ENCODE data around the gene PIGH.
"Not testable (repeated sequence)": the region's sequence is repeated elsewhere in the genome, so short reads cannot be mapped to it uniquely, and the experiment has no call there.

Gene PIGH

DNA sequence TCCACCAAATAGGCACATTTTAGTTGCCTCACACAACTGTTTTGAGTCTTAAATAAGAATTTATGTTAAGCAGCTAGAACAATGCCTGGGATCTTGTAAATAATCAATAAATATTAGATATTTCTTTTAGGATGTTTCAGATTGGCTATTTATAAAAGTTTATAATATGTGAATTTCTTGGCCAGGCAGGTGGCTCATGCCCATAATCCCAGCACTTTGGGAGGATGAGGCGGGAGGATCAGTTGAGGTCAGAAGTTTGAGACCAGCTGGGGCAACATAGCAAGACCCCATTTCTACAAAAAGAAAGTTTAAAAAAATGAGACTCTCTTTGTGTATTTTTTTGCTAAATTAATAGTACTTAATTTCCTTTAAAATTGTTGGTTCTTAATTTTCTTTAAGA, 41.4 kb upstream of the PIGH start:
- no peak for TF ChIP-seq CTCF (IDR thresholded peaks at IDR 0.05; ENCODE audit: low read depth, low read length, missing control alignments)
- DNase-seq (ENCODE audit: low read depth) = no peak
- H3K4me3 ChIP-seq (ENCODE audit: low read depth, low read length) = no peak overlapping the region

DNA sequence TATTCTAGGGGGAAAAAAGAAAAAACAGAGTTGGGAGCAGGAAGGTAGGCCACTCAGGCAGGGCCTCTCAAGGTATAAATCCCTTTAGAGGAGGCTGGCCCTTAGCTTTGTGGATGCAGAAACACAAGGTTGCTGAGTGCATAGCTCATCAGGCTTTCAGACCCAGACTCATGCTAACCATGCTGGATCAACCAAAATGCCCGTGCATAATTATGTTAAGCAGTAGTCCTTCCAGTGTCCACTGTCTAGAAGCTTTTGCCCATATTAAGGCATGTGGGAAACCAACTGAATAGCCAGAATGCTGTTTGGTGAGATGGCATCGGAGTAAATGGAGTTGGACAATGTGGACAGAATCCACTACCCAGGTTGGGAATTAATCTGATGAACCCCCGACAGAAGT, 38.6 kb upstream of the PIGH start:
- no peak overlapping the region for H3K4me3 ChIP-seq (ENCODE audit: low read depth, low read length)
- no peak for DNase-seq (ENCODE audit: low read depth)
- no peak for TF ChIP-seq CTCF (IDR thresholded peaks at IDR 0.05; ENCODE audit: low read depth, low read length, missing control alignments)

- H3K4me3 ChIP-seq (ENCODE audit: low read depth, low read length) = no peak overlapping the region
- no peak for TF ChIP-seq CTCF (IDR thresholded peaks at IDR 0.05; ENCODE audit: low read depth, low read length, missing control alignments)
- no peak for DNase-seq (ENCODE audit: low read depth)
Measured at GRCh38 chr14:67636361-67636919, 36.4 kb upstream of the PIGH start.

- TF ChIP-seq CTCF (IDR thresholded peaks at IDR 0.05; ENCODE audit: low read depth, low read length, missing control alignments) = no peak
- H3K4me3 ChIP-seq (ENCODE audit: low read depth, low read length) = no peak overlapping the region
- no peak for DNase-seq (ENCODE audit: low read depth)
Measured at GRCh38 chr14:67633451-67634147, 33.5 kb upstream of the PIGH start.

DNA sequence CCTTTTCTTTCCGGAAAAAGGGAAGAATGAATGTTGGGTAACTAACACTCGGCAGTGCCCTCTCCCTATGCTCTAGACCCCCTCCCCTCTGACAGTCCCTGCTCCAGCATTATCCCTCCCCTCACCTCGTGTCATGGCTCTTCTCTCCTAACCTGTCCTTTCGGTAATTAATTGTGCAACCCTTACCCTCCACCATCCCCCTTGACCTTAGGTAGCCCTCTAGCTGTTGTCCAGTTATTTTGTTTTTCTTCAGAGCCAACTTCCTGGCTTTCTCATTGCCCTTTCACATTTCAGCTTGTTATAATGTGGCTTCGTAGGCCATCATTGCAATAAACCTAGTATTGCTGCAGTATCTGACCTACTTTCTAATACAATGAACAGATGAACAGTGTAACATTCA, 30.9 kb upstream of the PIGH start:
- no peak overlapping the region for H3K4me3 ChIP-seq (ENCODE audit: low read depth, low read length)
- no peak for DNase-seq (ENCODE audit: low read depth)

GRCh38 chr14:67630186-67630585, 30.1 kb upstream of the PIGH start:
- no peak overlapping the region for H3K4me3 ChIP-seq (ENCODE audit: low read depth, low read length)
- no peak for DNase-seq (ENCODE audit: low read depth)
- no peak for TF ChIP-seq CTCF (IDR thresholded peaks at IDR 0.05; ENCODE audit: low read depth, low read length, missing control alignments)

More for the DNA sequence above, 30.9 kb upstream of the PIGH start:
- no peak for TF ChIP-seq CTCF (IDR thresholded peaks at IDR 0.05; ENCODE audit: low read depth, low read length, missing control alignments)

- TF ChIP-seq CTCF (IDR thresholded peaks at IDR 0.05; ENCODE audit: low read depth, low read length, missing control alignments) = no peak
- H3K4me3 ChIP-seq (ENCODE audit: low read depth, low read length) = no peak overlapping the region
- DNase-seq (ENCODE audit: low read depth) = no peak
Measured at GRCh38 chr14:67627519-67627918, 27.5 kb upstream of the PIGH start.

DNA sequence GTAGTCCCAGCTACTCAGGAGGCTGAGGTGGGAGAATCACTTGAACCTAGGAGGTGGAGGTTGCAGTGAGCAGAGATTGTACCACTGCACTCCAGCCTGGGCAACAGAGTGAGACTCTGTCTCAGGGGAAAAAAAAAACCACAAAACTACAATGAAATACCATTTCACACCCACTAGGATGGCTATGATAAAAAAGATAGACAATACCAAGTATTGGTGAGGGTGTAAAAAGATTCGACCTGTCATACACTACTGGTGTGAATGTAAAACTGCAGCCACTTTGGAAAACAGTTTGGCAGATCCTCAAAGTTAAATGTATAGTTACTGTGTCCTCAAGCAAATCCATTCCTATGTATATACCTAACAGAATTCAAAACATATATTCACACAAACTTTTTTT, 26.1 kb upstream of the PIGH start:
- not testable (repeated sequence) for H3K4me3 ChIP-seq (ENCODE audit: low read depth, low read length); DNase-seq (ENCODE audit: low read depth)
